ENCODE data around the gene MAGEA2. TPM values are rescaled to one million over a fixed set of nuclear protein-coding genes. Genes with fewer than 3 reads are reported as not detected.

Gene MAGEA2, protein sequence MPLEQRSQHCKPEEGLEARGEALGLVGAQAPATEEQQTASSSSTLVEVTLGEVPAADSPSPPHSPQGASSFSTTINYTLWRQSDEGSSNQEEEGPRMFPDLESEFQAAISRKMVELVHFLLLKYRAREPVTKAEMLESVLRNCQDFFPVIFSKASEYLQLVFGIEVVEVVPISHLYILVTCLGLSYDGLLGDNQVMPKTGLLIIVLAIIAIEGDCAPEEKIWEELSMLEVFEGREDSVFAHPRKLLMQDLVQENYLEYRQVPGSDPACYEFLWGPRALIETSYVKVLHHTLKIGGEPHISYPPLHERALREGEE
- total RNA-seq, result not detected in 2 replicates

DNA sequence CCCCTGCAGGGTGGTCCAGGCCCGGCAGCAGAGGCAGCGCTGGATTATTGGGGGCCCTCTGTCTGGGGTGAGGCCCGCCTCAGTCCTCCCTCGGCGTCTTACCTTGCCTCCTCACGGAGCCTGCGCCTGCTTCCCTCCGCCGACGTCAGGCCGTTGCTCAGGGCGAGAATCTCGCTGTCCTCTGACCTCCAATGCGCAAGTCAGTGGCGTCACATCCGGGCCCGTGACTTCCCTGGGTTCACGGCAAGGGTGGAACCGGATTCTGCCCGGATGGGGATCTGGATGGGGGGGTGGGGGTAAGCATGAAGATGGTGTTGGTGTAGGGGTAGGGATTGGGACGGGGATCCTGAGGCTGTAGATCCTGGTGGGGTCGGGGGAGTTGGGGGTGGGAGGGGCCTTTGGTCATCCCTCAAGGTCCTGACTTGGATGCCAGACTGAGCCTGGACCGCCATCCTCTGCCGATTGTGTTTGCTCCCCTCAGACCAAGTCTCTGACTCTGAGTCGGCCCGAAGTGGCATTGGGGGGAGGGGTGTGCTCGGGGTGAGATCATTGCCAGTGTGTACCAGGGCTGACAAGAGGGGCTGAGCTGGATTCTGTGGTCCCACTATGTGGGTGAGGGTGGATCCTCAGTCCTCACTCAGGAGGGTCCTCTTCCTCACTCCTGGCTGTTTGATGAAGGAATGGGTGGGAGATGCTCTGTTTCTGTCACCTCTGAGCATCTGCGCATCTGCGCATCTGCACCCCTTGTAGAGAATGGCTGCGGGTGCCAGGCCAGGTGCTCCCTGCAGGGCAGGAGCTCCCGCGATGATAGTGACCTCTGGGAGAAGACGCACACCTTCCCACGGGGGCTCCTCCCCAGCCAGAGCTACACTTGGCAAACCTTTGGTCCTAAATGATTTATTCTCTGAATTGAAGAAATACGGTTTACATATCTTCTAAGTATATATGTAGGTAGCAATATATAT is at the start of gene MAGEA2:
MAGEA2 (minus strand) TSS at position 157 of the 965 bp plus-strand sequence. CDS start 2,479 bp downstream, outside the sequence.

DNA sequence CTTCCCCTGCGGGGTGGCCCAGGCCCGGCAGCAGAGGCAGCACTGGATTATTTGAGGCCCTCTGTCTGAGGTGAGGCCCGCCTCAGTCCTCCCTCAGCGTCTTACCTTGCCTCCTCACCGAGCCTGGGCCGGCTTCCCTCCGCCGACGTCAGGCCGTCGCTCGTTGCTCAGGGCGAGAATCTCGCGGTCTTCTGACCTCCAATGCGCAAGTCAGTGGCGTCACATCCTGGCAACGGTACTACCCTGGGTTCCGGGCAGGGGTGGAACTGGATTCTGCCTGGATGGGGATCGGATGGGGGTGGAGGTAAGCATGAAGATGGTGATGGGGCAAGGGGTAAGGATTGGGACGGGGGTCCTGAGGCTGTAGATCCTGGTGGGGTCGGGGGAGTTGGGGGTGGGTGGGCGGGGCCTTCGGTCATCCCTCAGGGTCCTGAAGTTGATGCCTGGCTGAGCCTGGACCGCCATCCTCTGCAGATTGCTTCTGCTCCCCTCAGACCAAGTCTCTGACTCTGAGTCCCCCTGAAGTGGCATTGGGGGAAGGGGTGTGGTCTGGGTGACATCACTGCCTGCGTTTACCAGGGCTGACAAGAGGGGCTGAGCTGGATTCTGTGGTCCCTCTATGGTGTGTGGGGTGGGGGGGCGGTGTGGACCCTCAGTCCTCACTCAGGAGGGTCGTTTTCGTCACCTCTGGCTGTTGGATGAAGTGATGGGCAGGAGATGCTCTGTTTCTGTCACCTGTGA is 16.1 kb upstream of the MAGEA2 start, which contains the start of gene MAGEA6:
MAGEA6 (minus strand) TSS at position 141 of the 741 bp plus-strand sequence. CDS start 2,039 bp downstream, outside the sequence.

DNA sequence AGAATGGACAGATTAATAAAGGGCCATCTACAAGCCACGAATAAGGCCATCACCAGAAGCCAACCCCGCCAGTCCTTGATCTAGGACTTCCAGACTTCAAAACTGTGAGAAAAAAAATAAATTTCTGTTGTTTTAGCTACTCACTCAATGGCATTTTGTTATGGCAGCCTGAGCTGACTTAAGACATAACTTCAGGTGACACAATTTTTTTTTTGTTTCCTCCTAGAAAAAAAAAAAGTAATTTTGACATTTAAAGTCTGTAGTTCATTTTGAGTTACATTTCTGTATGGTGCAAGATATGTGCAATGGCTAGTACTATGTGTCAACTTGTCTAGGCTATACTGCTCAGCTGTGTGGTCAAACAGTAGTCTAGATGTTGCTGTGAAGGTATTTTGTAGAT is 5.3 kb upstream of the MAGEA2 start, which contains the start of gene CSAG3:
CSAG3 (plus strand) TSS at position 301 of the 400 bp plus-strand sequence.

DNA sequence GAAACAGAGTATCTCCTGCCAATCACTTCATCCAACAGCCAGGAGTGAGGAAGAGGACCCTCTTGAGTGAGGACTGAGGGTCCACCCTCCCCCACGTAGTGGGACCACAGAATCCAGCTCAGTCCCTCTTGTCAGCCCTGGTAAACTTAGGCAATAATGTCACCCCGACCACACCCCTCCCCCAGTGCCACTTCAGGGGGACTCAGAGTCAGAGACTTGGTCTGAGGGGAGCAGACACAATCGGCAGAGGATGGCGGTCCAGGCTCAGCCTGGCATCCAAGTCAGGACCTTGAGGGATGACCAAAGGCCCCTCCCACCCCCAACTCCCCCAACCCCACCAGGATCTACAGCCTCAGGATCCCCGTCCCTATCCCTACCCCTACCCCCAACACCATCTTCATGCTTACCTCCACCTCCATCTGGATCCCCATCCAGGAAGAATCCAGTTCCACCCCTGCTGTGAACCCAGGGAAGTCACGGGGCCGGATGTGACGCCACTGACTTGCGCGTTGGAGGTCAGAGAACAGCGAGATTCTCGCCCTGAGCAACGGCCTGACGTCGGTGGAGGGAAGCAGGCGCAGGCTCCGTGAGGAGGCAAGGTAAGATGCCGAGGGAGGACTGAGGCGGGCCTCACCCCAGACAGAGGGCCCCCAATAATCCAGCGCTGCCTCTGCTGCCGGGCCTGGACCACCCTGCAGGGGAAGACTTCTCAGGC is 20.2 kb downstream of the MAGEA2 start, which contains the start of the genes CSAG1 and MAGEA12:
CSAG1 (minus strand) TSS at position 461 of the 715 bp plus-strand sequence. CDS start 1,261 bp downstream, outside the sequence.
MAGEA12 (plus strand) TSS at position 497 of the 715 bp plus-strand sequence. CDS start 2,405 bp downstream, outside the sequence.

DNA sequence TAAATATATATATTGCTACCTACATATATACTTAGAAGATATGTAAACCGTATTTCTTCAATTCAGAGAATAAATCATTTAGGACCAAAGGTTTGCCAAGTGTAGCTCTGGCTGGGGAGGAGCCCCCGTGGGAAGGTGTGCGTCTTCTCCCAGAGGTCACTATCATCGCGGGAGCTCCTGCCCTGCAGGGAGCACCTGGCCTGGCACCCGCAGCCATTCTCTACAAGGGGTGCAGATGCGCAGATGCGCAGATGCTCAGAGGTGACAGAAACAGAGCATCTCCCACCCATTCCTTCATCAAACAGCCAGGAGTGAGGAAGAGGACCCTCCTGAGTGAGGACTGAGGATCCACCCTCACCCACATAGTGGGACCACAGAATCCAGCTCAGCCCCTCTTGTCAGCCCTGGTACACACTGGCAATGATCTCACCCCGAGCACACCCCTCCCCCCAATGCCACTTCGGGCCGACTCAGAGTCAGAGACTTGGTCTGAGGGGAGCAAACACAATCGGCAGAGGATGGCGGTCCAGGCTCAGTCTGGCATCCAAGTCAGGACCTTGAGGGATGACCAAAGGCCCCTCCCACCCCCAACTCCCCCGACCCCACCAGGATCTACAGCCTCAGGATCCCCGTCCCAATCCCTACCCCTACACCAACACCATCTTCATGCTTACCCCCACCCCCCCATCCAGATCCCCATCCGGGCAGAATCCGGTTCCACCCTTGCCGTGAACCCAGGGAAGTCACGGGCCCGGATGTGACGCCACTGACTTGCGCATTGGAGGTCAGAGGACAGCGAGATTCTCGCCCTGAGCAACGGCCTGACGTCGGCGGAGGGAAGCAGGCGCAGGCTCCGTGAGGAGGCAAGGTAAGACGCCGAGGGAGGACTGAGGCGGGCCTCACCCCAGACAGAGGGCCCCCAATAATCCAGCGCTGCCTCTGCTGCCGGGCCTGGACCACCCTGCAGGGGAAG is 39.5 kb downstream of the MAGEA2 start, which contains the start of gene MAGEA2B:
MAGEA2B (plus strand) TSS at position 814 of the 973 bp plus-strand sequence. CDS start 2,479 bp downstream, outside the sequence.

DNA sequence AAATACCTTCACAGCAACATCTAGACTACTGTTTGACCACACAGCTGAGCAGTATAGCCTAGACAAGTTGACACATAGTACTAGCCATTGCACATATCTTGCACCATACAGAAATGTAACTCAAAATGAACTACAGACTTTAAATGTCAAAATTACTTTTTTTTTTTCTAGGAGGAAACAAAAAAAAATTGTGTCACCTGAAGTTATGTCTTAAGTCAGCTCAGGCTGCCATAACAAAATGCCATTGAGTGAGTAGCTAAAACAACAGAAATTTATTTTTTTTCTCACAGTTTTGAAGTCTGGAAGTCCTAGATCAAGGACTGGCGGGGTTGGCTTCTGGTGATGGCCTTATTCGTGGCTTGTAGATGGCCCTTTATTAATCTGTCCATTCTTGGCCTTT is 44.5 kb downstream of the MAGEA2 start, which contains the start of gene CSAG2:
CSAG2 (minus strand) TSS at position 101 of the 400 bp plus-strand sequence. CDS start 161 bp downstream, outside the sequence.

Other genes starting within 250 kb of the MAGEA2 start
- not detected in 2 replicates for gene GABRQ, start 115.9 kb downstream of the MAGEA2 start, total RNA-seq
- not detected in 2 replicates for gene MAGEA3, start 55.0 kb downstream of the MAGEA2 start, total RNA-seq
- gene CSAG2, start 44.6 kb downstream of the MAGEA2 start, total RNA-seq, result not detected in 2 replicates
- not detected in 2 replicates for gene MAGEA2B, start 39.2 kb downstream of the MAGEA2 start, total RNA-seq
- gene CSAG1, start 20.1 kb downstream of the MAGEA2 start, total RNA-seq, result not detected in 2 replicates
- not detected in 2 replicates for gene MAGEA12, start 20.1 kb downstream of the MAGEA2 start, total RNA-seq
- not detected in 2 replicates for gene CSAG3, start 5.4 kb upstream of the MAGEA2 start, total RNA-seq
- not detected in 2 replicates for gene MAGEA6, start 15.8 kb upstream of the MAGEA2 start, total RNA-seq
- 27.1 and 36.5 TPM in 2 replicates for gene CETN2, start 76.9 kb upstream of the MAGEA2 start, total RNA-seq
- gene NSDHL, start 77.2 kb upstream of the MAGEA2 start, total RNA-seq, result 21.7 and 25.9 TPM in 2 replicates
- gene ZNF185, start 144.2 kb upstream of the MAGEA2 start, total RNA-seq, result 4.6 and 5.0 TPM in 2 replicates
- not detected in 2 replicates for gene PNMA5, start 240.3 kb upstream of the MAGEA2 start, total RNA-seq

Data from pericardium fibroblast (primary cell).